Measurements from ENCODE around the gene TMEM72.
"Not testable (repeated sequence)": the region's sequence is repeated elsewhere in the genome, so short reads cannot be mapped to it uniquely, and the experiment has no call there.

TMEM72 gene

DNA sequence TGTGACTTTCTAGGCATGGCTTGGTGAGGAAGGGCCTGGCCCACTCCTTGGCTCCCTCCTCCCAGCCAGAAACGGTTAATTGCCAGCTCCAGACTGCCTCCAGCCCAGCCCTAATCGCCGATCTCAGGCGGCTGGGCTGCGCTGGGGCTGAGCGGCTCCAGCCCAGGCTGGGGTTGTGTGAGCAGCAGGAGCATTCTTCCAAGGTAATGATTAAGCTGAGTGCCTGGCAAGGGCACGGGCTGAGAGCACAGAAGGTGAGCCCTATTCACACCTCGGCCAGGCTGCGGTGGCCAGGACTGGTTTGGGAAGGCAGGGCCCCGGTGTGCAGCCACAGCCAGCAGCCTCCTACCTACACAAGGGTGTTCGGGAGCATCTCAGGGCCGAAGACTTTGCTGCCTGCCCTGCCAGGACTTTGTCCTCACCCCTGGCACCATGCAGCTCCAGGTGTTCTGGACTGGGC is at the start of gene TMEM72:
TSS of gene TMEM72 (plus strand) at position 257 of the 460 bp plus-strand sequence. CDS start at position 433, 176 bp downstream.
- DNase-seq (ENCODE audit: low spot score) = no peak

DNA sequence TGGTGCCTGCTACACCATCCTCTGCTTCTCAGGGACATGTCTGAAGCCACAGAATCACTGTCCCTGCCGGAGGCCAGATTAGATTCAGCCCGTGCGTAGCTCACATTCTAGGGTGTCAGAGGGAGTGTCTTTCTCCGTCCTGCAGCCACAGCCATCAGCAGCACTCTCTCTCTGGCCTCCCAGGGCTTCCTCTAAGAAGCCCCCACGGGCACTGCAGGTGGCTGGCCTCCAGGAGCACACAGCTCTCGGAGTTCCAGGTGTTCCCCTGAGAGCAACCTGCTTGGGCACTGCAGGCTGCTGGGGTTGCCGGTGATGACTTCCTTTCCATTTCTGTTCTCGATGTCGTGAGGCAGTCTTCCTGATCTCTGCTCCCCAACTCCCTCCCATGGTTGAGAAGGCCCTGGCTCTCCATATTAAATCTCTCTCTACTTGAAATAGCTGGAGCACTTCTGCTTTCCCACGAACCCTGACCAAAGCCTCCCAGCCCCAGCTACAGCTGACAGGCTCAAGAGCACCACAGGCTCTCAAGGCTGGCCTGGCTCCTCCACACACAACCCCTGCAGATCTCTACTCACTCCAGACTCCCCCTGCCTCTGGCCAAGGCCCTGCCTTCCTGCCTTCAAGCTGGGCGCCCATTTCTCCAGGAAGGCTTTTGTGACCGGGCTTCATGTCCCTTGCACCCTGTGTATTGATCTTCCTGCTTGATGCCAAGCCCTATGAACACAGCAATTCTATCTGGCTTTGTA is 49.0 kb upstream of the TMEM72 start:
- no peak for DNase-seq (ENCODE audit: low spot score)

DNA sequence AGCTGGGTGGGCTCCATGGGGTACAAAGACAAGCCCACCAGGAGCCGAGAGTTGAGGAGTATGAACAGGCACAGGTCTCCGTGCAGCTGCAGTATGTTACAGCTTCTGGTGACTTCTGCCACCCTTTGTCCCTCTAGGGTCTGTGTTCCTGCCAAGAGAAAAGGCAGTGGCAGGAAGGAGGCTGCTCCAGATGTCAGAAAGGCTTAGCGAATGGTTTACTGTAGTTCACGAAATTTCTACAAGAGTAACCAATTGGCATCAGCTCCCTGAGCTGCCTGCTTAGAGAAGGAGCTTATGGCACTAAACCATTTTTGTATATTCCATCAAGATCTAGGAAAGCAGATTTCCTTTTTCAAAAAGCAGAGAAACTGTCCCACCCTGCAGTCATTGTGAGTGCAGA is 48.2 kb upstream of the TMEM72 start:
- DNase-seq (ENCODE audit: low spot score) = no peak

DNA sequence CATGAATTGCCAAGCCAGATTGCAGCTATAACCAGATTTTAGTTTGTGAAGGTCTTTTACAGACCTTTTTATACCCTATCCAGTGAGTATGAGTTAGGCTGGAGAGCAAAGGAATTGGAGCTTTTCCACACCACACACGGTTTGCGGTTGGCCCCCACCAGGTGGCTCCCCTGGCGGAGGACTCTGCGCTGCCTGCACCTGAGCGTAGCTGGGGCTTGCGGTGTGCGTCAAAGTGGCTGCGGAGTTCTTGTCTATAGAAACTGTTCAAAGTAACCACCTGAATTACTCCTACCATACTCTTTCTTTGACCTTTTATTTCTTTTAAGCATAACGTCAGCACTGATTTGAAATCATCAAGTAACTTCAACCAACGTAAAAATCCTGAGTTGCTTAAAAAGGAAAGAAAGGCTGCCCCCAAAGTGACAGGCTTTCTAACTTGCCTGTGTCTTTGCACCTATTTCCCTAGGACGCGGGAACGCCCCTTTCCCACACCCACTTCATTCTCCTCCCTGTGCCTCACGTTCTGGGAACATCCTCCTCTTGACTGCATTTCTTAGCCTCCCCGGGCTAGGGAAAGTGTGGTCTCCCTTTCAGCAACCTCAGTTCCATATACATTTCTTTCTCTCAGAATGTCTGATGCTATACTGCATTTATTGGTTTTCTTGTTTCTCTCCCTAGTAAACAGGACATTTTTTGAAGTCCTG is 47.6 kb upstream of the TMEM72 start:
- DNase-seq (ENCODE audit: low spot score) = no peak

DNA sequence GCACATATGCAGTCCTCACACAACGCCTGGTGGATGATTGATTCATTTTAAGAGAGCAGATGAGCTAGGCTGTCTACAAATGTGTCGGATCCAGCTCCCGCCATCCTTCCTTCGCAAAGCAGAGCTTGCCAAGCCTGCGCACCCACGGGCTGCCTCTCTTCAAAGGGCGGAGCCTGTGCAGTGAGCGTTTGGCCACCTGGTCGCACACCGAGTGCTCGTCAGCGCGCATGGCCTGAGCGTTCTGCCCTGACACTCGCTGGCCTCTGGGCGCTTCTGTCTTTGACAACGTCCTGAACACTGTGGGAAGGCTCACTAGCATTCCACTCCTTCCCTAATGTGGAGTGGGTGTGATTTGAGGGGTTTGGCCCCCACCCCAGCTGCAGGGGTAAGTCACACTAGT is 47.1 kb upstream of the TMEM72 start:
- DNase-seq (ENCODE audit: low spot score) = no peak

DNA sequence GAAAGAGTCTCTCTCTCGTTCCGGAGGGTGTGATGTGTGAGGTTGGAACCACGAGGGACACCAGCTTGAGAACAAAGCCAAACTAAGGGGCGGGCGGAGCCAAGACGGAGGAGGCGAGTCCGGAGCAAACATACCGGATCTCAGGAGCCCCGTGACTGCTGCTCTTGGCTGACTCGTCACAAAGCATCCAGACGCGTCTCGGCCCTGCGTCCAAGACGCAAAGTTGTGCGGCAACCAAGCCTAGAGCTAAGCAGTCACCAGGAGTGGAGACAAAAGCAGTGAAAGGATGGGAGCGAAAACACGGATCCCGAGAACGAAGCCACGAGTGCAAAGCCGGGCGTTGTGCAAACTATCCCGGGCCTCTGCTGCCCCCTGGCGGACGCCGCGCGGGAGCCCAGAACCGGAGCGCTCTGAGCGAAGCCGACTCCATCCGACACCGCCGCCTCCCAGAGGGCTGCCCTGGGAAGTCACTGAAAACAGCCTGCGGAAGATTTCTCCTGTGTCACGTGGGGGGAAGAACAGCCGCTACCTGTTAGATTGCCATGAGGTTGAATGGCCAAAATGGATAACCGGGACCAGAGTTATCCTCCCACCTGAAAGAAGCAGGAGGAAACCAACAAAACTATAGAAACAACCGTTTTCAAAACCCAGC is 46.4 kb upstream of the TMEM72 start:
- DNase-seq (ENCODE audit: low spot score) = peak; percentile 86

DNA sequence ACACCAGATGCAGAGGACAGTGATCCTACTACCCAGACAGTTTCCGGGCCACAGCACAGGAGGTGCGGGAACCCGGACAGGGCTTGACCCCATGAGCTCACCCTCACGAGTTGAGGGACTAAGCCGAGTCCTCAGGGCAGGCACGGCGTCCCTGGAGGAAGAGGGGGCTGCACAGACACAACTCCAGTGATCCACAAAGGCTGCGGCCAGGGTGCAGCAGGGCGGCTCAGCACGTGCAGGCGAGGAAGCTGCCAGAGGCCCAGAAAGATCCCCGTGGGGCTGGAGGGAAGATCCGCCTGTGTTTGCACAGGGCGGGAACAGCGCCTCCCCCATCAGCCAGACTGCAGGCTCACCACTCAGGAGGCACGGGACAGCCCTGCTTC is 45.9 kb upstream of the TMEM72 start:
- no peak for DNase-seq (ENCODE audit: low spot score)

DNA sequence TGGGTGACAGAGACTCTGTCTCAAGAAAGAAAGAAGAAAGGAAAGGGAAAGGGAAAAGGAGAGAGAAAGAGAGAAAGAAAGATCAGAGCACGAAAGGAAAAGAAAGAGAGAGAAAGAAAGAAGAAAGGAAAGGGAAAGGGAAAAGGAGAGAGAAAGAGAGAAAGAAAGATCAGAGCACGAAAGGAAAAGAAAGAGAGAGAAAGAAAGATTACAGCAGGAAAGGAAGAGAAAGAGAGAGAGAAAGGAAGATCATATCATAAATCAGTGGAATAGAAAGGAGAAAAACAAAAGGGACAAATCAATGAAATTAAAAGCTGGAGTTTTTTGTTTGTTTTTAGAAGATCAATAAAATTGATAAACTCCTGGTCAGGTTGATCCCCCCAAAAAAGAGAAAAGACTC is 44.8 kb upstream of the TMEM72 start:
- DNase-seq (ENCODE audit: low spot score) = not testable (repeated sequence)

DNA sequence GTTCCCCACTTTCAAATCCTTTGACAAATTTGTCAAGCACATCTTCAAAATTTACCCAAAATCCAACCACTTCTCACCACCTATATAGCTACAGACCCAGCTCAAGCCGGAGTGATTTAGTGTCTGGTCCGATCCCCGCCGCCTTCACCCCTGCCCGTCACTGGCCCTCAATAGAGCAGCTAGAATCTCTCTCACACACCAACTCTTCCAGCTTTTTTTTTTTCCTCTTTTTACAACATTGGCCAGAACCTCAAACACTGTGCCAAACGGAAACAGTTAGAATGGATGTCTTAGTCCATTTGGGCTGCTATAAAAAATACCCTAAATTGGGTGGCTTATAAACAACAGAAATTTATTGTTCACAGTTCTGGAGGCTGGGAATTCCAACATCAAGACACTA is 41.1 kb upstream of the TMEM72 start:
- DNase-seq (ENCODE audit: low spot score) = no peak

DNA sequence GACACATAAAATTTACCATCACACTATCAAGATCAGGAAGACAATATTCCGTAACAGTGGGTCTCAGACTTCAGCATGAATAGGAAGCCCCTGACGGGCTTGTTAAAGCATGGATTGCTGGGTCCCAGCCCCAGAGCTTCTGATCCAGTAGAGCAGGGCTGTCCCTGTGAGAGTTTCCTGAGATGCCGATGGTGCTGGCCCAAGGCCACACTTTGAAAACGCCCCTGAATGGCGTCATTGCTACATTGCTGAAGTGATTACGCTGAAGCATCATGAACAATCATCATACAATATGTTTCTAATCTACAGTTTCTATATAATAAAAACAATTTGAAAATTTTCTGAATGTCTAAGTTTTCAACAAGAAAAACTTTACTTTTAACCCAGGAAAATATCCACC is 38.0 kb upstream of the TMEM72 start:
- DNase-seq (ENCODE audit: low spot score) = no peak

DNA sequence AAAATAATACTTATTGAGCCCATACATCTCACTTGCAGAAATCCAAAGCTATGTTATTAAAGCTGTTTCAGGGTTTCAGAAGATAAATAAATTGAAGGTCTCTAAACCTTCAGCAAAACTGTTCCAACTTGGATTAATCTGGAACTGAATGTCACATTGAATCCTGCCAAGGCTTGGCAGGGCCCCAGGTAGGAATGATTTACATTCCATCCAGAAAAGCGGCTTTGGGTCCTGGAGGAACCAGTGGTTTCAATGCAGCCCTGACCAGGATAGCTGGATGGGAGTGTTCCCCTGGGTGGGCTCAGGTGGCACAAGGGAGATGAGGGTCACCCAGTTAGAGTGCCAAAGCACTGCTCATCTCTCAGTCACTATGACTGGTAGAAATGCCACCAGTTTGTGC is 37.0 kb upstream of the TMEM72 start:
- DNase-seq (ENCODE audit: low spot score) = no peak

DNA sequence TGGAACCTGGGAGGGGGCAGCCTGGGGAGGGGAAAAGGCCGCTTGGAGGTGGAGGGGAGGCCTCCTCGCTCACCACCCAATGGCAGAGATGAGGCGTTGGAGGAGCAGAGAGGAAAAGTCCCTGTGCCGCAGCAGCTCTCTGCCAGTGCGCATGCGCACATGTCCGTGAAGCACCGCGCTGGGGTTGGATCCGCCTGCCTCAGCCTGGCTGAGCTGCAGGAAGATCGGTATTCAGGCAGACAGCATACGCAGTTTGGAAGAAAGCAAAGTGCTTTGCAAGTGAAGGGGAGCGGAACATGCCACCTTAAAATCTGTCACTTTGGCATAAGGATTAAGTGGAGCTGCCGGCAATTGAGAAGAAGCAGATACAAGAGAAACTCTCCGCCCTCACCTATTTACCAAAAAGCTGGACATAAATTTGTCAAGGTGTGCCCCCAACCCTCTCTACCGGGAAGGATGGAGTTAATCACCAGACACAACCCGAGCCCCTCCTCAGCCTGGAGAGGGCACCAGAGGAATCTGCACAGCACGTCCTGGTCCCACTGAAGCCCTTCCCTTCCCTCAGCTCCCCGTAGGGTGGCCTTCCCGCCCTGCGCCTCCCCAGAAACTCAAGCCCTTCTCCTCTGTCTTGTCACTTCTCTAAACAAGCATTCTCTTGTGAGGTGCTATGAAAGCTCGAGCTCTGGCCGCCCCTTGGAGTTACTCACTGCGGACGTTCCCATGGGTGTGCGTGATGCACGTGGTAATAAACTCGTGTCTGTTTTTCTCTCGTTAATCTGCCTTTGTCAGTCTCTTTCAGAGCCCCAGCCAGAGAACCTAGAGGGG is 32.2 kb upstream of the TMEM72 start:
- DNase-seq (ENCODE audit: low spot score) = peak; percentile 80

DNA sequence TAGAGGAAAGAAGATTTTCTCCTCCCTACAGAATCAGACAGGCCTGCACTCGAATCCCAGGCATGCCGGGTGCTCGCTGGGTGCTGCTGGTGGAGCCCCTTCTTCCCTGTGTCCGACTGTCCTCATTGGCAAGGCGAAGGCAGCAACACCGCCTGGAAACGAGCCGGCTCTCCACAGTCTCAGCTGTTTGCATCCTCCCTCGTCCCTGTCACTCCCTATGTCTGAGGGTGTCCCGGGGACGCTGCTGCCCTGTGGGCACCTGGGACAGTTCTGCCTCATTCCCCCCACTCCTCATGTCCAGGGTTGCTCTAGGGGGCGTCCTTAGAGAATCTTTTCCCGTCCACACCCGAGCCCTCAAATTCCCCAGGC is 31.6 kb upstream of the TMEM72 start:
- DNase-seq (ENCODE audit: low spot score) = no peak

DNA sequence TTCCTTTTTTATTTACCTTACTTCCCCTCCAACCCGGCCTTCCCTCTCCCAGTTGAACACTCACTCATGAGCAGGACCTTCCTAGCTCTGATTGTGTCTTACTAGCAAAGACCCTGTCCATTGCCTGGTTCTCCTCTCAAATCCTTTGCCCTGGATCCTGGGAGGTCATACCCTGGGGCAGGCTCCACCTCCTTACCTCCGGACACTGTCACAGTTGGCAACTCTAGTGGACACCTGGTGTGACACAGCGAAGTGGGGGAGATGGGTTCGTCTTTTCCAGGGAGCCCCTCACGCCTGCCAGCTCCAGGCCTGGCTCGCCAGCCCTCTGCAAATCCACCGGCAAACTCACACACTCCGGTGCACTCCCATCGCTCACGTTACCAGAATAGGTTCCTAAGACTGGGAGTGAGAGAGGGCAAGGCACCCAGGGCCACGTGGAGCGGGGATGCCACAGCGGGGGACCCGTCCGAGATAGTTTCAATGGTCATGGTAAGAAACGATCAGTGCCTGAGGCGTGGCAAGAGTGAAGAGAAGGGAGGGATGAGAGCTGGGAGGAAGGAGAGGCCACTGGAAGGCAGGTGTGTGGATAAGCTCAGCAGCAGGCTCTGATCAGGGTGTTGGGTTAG is 30.9 kb upstream of the TMEM72 start:
- no peak for DNase-seq (ENCODE audit: low spot score)

DNA sequence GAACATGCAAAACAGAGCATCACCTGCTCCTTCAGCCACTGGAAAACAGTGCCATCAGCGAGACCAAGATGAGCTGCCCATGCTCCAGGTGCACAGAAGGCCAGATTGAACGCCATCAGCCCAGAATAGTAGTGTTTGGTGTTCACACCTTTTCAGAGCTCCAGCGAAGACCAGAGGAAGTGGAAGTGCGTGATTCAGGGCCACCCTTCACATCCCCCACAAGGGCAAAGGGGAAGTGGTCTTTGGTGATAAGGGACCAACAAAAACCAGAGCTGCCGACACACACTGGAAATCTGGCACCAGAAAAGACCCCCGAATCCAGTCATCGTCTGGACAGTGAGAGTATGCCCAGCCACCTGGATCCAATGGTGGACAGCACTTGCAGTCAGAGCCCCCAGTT is 29.5 kb upstream of the TMEM72 start:
- DNase-seq (ENCODE audit: low spot score) = no peak

DNA sequence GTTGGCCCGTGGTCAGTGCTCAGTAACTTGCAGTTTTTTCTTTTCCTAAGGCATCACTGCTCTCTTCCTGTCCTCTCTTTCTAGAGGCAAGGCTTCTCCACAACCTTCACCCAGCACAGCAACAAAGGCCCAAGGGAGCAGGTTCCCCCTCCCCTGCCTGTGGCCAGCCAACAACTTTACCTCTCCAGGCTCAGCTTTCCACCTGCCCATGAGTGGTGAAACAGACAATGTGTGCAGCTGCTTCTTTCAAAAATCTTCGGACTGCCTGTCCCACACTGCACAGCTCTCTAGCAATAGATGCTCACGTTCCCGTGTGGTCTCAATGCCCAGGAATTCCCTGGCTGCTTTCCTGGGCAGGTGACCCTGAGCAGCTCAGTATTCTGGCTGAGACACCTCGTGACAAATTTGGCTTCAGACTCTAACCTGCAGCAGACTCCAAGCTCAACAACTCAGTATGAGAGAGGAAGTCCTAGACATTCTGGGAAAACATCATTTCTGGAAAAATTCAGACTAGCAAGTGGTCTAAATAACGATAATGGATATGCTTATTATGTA is 28.9 kb upstream of the TMEM72 start:
- DNase-seq (ENCODE audit: low spot score) = no peak

DNA sequence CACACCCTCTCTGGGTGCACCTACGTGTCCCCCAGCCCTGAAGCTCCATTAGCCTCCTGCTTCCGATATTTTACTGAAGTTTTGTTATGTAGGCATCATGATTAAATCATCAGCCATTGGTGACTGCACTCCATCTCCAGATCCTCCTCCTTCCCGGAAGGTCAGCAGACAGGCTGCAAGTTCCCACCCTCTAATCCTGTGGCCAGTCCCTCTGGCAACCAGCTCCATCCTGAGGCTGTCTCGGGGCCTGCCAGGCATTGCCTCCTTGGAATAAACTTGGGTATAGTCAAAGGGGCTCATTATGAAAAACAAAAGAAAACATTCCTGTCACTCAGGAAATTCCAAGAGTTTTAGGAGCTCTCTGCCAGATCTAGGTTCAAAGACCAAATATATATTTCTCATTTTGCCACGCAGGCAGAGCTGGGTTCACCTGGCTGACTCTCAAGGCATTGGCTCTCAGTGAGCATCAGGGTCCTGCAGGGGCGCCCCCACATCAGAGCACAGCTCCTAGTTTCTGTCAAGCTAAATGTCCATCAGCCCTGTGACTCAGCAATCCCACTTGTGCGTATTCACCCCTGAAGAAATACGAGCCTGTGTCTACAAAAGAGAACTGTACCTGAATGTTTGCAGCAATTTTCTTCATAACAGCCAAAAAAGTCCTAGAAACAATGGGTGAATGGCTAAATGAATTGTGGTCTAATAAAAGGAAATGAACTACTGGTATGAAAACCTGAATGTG is 27.4 kb upstream of the TMEM72 start:
- DNase-seq (ENCODE audit: low spot score) = no peak

DNA sequence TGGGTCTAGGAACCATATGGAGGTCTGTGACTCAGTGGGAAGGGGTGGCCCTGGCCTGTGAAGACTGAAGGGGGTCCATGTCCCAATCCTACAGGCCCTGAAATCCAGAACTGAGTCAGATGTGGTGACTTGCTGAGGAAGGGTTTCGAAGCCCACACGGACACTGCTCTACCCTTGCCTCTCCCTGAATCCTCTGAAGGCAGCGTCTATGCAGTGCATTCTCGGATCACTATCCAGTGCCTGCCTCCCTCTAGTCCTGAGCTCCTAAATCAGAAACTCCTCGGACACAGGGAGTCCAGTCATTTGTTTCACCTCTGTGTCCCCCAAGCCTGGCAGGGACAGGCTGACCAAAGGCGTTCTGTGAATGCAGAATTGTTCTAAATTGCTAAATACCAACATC is 25.4 kb upstream of the TMEM72 start:
- DNase-seq (ENCODE audit: low spot score) = no peak

DNA sequence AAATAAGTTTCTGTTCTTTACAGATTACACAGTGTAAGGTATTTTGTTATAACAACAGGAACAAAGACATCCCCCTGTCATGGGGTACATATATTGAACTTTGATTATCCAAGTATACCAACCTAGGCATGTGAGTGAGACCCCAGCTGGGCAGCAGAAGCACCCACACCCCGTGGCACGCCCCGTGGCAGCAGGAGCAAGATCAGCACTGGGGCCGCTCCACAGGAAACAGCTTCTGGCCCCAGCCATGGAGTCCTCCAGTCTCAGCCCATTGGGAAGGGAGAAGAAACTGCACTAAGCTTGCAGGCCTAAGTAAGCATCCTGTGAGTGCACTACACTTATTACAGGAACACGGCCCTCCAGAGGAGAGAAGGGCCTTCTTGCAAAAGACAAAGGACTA is 24.2 kb upstream of the TMEM72 start:
- no peak for DNase-seq (ENCODE audit: low spot score)

DNA sequence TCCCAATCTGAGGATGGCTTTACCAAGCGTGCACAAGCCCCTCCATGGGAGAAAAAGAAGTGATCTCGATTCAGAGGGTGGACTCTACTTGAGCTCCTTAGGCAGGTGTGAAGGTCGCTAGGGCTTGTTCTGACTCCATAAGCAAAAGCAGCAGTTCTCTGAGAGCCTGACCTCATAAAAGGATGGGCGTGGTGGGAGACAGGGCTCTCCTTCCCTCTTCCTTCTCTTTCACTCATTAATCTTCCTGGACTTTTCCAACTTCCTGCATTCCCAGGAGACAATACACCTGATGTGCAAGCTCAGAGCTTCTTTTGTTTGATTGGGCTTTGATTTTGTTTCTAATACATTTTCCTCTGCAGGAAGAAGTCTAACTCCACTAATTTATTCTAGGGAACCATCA is 22.3 kb upstream of the TMEM72 start:
- DNase-seq (ENCODE audit: low spot score) = no peak

DNA sequence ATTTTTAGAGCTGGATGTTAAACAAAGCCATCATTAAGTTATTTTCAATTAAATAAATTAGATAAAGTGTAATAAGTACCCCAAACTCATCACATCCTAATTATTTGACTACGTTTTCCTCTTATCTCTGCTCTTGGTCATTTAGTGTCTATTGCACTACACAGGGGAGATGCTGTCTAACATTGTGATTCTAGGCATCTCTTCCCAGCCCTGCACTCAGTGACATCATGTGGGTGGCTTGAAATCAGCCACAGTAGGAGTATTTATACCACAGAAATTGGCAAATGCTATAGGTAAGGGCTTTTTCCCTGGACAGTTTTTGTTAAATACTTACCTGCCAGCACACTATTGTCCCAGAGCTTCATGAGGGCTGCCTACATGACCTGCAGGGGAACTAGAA is 21.3 kb upstream of the TMEM72 start:
- DNase-seq (ENCODE audit: low spot score) = no peak
